Adrenal gland (tissue), 5 donors: ENCODE data around the gene PTGER4.

Experiments
- CTCF ChIP-seq, 6 experiments: fragments of 450-650 bp in 4 of 6; fragments of 200-600 bp in 2 of 6; sonication (generic) in 1 of 6; IDR thresholded peaks; 1 replicate in 5 of 6; 2 replicates in 1 of 6; pipeline versions ENCODE4 v1.5.1 to v1.8.0; 2016 to 2021; ENCODE audit warnings: antibody characterized with exemption in 6 of 6, mild to moderate bottlenecking in 2 of 6, moderate library complexity in 1 of 6
- POLR2A ChIP-seq, 2 donors: fragments of 450-650 bp; IDR thresholded peaks; one replicate each; pipeline ENCODE4 v1.6.1; 2017; ENCODE audit warnings: antibody characterized with exemption in 2 of 2, mild to moderate bottlenecking in 2 of 2, moderate library complexity in 1 of 2
- donor health status: DM: no; HTN: no; CAD: no.

DNA sequence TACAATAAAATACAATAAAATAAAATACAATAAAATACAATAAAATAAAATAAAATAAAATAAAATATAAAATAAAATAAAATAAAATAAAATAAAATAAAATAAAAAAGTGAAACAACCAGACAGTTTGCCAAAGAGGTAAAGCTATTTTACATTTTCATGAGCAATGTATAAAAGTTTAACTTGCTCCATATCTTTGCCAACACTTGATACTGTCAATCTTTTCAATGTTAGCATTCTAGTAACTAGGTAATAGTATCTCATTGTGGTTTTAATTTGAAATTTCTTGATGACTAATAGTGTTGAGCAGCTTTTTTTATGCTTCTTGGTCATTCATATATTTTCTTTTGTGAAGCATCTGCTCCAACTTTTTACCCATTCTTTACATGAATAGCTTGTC, 58.8 kb downstream of the PTGER4 start:
- TF ChIP-seq CTCF (IDR thresholded peaks at IDR 0.05) (no peak), POLR2A (IDR thresholded peaks at IDR 0.05) (no peak)
